ENCODE measurements around the gene CACNA2D3. TPM values are rescaled to one million over a fixed set of nuclear protein-coding genes. Genes with fewer than 3 reads are reported as not detected.

Gene CACNA2D3
- total and polyA plus RNA-seq, 4 experiments from 2014 or later = not detected

GRCh38 chr3:54237788-54238502 lies 115.6 kb downstream of the CACNA2D3 start:
- ChIA-PET POLR2A (ENCODE audit: partially characterized antibody) (no interaction called here), CTCF (ENCODE audit: partially characterized antibody) (no interaction called here)
- Mint-ChIP-seq H3K4me1 (no peaks in the 10 kb centered on the region), H3K4me3 (no peak overlapping the region), H3K36me3 (no peaks in the 10 kb centered on the region), H3K27me3 (peaks cover 0 to 1% of the 10 kb centered on the region in 2 donors), H3K27ac (no peak overlapping the region), H3K9me3 (peaks cover 0 to 5% (median 0%) of the 10 kb centered on the region in 8 donors)
- Histone ChIP-seq H3K9me3 (ENCODE audit: control insufficient read depth in 1 of 2, low read length in 2 of 2) (no peaks in the 10 kb centered on the region), H3K4me3 (ENCODE audit: low read length in 2 of 2) (no peak overlapping the region), H3K27me3 (ENCODE audit: insufficient read depth, low read length) (no peaks in the 10 kb centered on the region), H3K27ac (ENCODE audit: low read depth, low read length) (no peak overlapping the region), H3K4me1 (ENCODE audit: insufficient read depth, low read length) (no peaks in the 10 kb centered on the region), H3K36me3 (ENCODE audit: insufficient read depth, low read length) (no peaks in the 10 kb centered on the region)
- no peak for DNase-seq
- intact Hi-C loops (cut with micrococcal nuclease) = no loop called here

GRCh38 chr3:54240309-54240708 lies 118.0 kb downstream of the CACNA2D3 start:
- Mint-ChIP-seq H3K36me3 (no peaks in the 10 kb centered on the region), H3K4me1 (no peaks in the 10 kb centered on the region), H3K27ac (no peak overlapping the region), H3K27me3 (peaks cover 0 to 1% of the 10 kb centered on the region in 2 donors), H3K4me3 (no peak overlapping the region), H3K9me3 (peaks cover 0 to 5% (median 0%) of the 10 kb centered on the region in 8 donors)
- H3K27me3 ChIP-seq (ENCODE audit: insufficient read depth, low read length) = no peaks in the 10 kb centered on the region
- no peaks in the 10 kb centered on the region for H3K36me3 ChIP-seq (ENCODE audit: insufficient read depth, low read length)
- ChIA-PET CTCF (ENCODE audit: partially characterized antibody) (no interaction called here), POLR2A (ENCODE audit: partially characterized antibody) (no interaction called here)
- no peaks in the 10 kb centered on the region for H3K9me3 ChIP-seq (ENCODE audit: control insufficient read depth in 1 of 2, low read length in 2 of 2)
- H3K27ac ChIP-seq (ENCODE audit: low read depth, low read length) = no peak overlapping the region
- no peaks in the 10 kb centered on the region for H3K4me1 ChIP-seq (ENCODE audit: insufficient read depth, low read length)
- H3K4me3 ChIP-seq (ENCODE audit: low read length in 2 of 2) = no peak overlapping the region
- intact Hi-C loops (cut with micrococcal nuclease) = no loop called here
- DNase-seq = no peak

GRCh38 chr3:54243056-54243931 lies 120.9 kb downstream of the CACNA2D3 start:
- Histone ChIP-seq H3K36me3 (ENCODE audit: insufficient read depth, low read length) (no peaks in the 10 kb centered on the region), H3K4me3 (ENCODE audit: low read length in 2 of 2) (no peak overlapping the region), H3K27ac (ENCODE audit: low read depth, low read length) (no peak overlapping the region), H3K4me1 (ENCODE audit: insufficient read depth, low read length) (no peaks in the 10 kb centered on the region), H3K9me3 (ENCODE audit: control insufficient read depth in 1 of 2, low read length in 2 of 2) (no peaks in the 10 kb centered on the region), H3K27me3 (ENCODE audit: insufficient read depth, low read length) (no peaks in the 10 kb centered on the region)
- Mint-ChIP-seq H3K27ac (no peak overlapping the region), H3K9me3 (peaks cover 0 to 5% (median 1%) of the 10 kb centered on the region in 8 donors), H3K4me3 (no peak overlapping the region), H3K4me1 (no peaks in the 10 kb centered on the region), H3K36me3 (no peaks in the 10 kb centered on the region), H3K27me3 (no peaks in the 10 kb centered on the region)
- CTCF ChIA-PET (ENCODE audit: partially characterized antibody) = no interaction called here
- intact Hi-C loops (cut with micrococcal nuclease) = no loop called here
- no peak for DNase-seq
- POLR2A ChIA-PET (ENCODE audit: partially characterized antibody) = no interaction called here

- H3K27me3 ChIP-seq (ENCODE audit: insufficient read depth, low read length) = no peaks in the 10 kb centered on the region
- ChIA-PET POLR2A (ENCODE audit: partially characterized antibody) (no interaction called here), CTCF (ENCODE audit: partially characterized antibody) (no interaction called here)
- H3K4me3 ChIP-seq (ENCODE audit: low read length in 2 of 2) = no peak overlapping the region
- intact Hi-C loops (cut with micrococcal nuclease) = no loop called here
- Mint-ChIP-seq H3K4me3 (no peak overlapping the region), H3K27ac (no peak overlapping the region), H3K27me3 (no peaks in the 10 kb centered on the region), H3K4me1 (no peaks in the 10 kb centered on the region), H3K9me3 (peaks cover 0 to 5% (median 1%) of the 10 kb centered on the region in 8 donors), H3K36me3 (no peaks in the 10 kb centered on the region)
- H3K27ac ChIP-seq (ENCODE audit: low read depth, low read length) = no peak overlapping the region
- H3K4me1 ChIP-seq (ENCODE audit: insufficient read depth, low read length) = no peaks in the 10 kb centered on the region
- no peaks in the 10 kb centered on the region for H3K36me3 ChIP-seq (ENCODE audit: insufficient read depth, low read length)
- no peaks in the 10 kb centered on the region for H3K9me3 ChIP-seq (ENCODE audit: control insufficient read depth in 1 of 2, low read length in 2 of 2)
- no peak for DNase-seq
Measured at GRCh38 chr3:54243960-54244682, 121.8 kb downstream of the CACNA2D3 start.

- Mint-ChIP-seq H3K4me1 (no peaks in the 10 kb centered on the region), H3K27me3 (no peaks in the 10 kb centered on the region)
- intact Hi-C loops (cut with micrococcal nuclease) = no loop called here
Measured at GRCh38 chr3:54251705-54252104, 129.4 kb downstream of the CACNA2D3 start.

GRCh38 chr3:54257125-54257720 lies 134.9 kb downstream of the CACNA2D3 start:
- Histone ChIP-seq H3K27ac (ENCODE audit: low read depth, low read length) (no peak overlapping the region), H3K9me3 (ENCODE audit: control insufficient read depth in 1 of 2, low read length in 2 of 2) (no peaks in the 10 kb centered on the region), H3K36me3 (ENCODE audit: insufficient read depth, low read length) (no peaks in the 10 kb centered on the region), H3K4me3 (ENCODE audit: low read length in 2 of 2) (no peak overlapping the region), H3K27me3 (ENCODE audit: insufficient read depth, low read length) (no peaks in the 10 kb centered on the region), H3K4me1 (ENCODE audit: insufficient read depth, low read length) (no peaks in the 10 kb centered on the region)
- peaks cover 0 to 2% of the 10 kb centered on the region in 2 donors for H3K27me3 Mint-ChIP-seq
- H3K4me1 Mint-ChIP-seq = peaks cover 0 to 2% (median under 1%) of the 10 kb centered on the region in 4 donors
- CTCF ChIA-PET (ENCODE audit: partially characterized antibody) = no interaction called here
- POLR2A ChIA-PET (ENCODE audit: partially characterized antibody) = no interaction called here
- H3K4me3 Mint-ChIP-seq = no peak overlapping the region
- H3K9me3 Mint-ChIP-seq = peaks cover 0 to 3% (median 0%) of the 10 kb centered on the region in 8 donors
- no peak for DNase-seq
- intact Hi-C loops (cut with micrococcal nuclease) = no loop called here
- H3K36me3 Mint-ChIP-seq = no peaks in the 10 kb centered on the region
- H3K27ac Mint-ChIP-seq = no peak overlapping the region

More at GRCh38 chr3:54251705-54252104, 129.4 kb downstream of the CACNA2D3 start:
- no peak overlapping the region for H3K4me3 ChIP-seq (ENCODE audit: low read length in 2 of 2)
- H3K36me3 ChIP-seq (ENCODE audit: insufficient read depth, low read length) = no peaks in the 10 kb centered on the region
- ChIA-PET CTCF (ENCODE audit: partially characterized antibody) (no interaction called here), POLR2A (ENCODE audit: partially characterized antibody) (no interaction called here)
- no peak overlapping the region for H3K27ac ChIP-seq (ENCODE audit: low read depth, low read length)
- H3K4me3 Mint-ChIP-seq = no peak overlapping the region
- peaks cover 0 to 3% (median 0%) of the 10 kb centered on the region in 8 donors for H3K9me3 Mint-ChIP-seq
- no peaks in the 10 kb centered on the region for H3K27me3 ChIP-seq (ENCODE audit: insufficient read depth, low read length)
- H3K36me3 Mint-ChIP-seq = no peaks in the 10 kb centered on the region
- no peaks in the 10 kb centered on the region for H3K9me3 ChIP-seq (ENCODE audit: control insufficient read depth in 1 of 2, low read length in 2 of 2)
- no peak for DNase-seq
- H3K4me1 ChIP-seq (ENCODE audit: insufficient read depth, low read length) = no peaks in the 10 kb centered on the region
- no peak overlapping the region for H3K27ac Mint-ChIP-seq

GRCh38 chr3:54259636-54260035 lies 137.3 kb downstream of the CACNA2D3 start:
- Histone ChIP-seq H3K9me3 (ENCODE audit: control insufficient read depth in 1 of 2, low read length in 2 of 2) (no peaks in the 10 kb centered on the region), H3K27ac (ENCODE audit: low read depth, low read length) (no peak overlapping the region), H3K4me3 (ENCODE audit: low read length in 2 of 2) (no peak overlapping the region), H3K4me1 (ENCODE audit: insufficient read depth, low read length) (no peaks in the 10 kb centered on the region), H3K27me3 (ENCODE audit: insufficient read depth, low read length) (no peaks in the 10 kb centered on the region), H3K36me3 (ENCODE audit: insufficient read depth, low read length) (no peaks in the 10 kb centered on the region)
- Mint-ChIP-seq H3K27me3 (peaks cover 0 to 2% of the 10 kb centered on the region in 2 donors), H3K9me3 (peaks cover 0 to 3% (median 0%) of the 10 kb centered on the region in 8 donors), H3K36me3 (no peaks in the 10 kb centered on the region), H3K27ac (no peak overlapping the region), H3K4me3 (no peak overlapping the region), H3K4me1 (peaks cover 0 to 2% (median under 1%) of the 10 kb centered on the region in 4 donors)
- DNase-seq = no peak
- ChIA-PET POLR2A (ENCODE audit: partially characterized antibody) (no interaction called here), CTCF (ENCODE audit: partially characterized antibody) (no interaction called here)
- intact Hi-C loops (cut with micrococcal nuclease) = no loop called here

Measured in CD4-positive, alpha-beta memory T cell (primary cell).